ENCODE data around the gene BMPR2. TPM values are rescaled to one million over a fixed set of nuclear protein-coding genes. Genes with fewer than 3 reads are reported as not detected.
"Not testable (repeated sequence)": the region's sequence is repeated elsewhere in the genome, so short reads cannot be mapped to it uniquely, and the experiment has no call there.

BMPR2 gene
- polyA plus RNA-seq (ENCODE audit: insufficient read length in 4 of 4): 10 to 100 TPM; 48.0 to 70.6 (median 67.0) TPM

DNA sequence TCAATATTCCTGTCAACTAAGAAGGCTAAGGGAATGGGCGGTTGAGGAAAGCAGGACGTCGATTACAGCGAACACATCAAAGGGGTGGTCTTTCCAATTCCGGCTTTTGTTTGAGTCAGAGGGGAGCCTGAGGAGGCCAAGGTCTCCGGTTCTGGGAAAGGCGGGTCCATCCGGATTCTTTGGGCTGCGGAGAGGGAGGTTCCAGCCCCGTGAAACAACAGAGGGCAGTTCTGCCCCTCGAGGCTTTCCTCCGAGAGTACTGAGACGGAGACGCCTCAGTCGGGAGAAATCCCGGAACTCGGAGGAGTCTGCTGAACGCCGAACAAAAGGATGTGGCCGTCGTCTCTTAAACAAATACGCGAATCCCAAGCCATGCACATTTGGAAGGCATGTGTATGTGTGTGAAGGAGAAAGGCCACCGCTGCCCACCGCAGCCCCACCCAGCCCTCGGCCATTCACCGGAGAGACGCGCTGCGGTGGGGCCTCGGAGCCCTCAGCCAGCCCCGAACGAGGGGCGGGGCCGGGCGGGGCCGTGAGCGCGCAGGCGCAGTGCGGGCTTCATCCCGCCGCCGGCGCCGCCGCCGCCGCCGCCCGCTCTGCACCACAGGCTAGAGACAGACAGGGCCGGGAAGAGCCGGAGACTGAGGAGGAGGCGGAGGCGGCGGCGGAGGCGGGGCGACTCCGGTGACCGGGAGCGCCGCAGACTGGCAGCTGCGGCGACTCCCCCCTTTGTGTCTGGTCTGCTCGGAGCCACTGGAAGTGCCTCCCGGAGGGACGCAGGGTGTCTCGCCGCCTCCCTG is at the start of gene BMPR2:
TSS of gene BMPR2 (plus strand) at position 719 of the 800 bp plus-strand sequence. CDS start 1,148 bp downstream, outside the sequence.
- peak; percentile 73 to 83 (median 80) for DNase-seq (ENCODE audit: low read depth in 4 of 4, low spot score in 3 of 4)

GRCh38 chr2:202327858-202328257 is 48.3 kb upstream of the BMPR2 start:
- no peak for DNase-seq (ENCODE audit: low read depth in 4 of 4, low spot score in 3 of 4)

DNA sequence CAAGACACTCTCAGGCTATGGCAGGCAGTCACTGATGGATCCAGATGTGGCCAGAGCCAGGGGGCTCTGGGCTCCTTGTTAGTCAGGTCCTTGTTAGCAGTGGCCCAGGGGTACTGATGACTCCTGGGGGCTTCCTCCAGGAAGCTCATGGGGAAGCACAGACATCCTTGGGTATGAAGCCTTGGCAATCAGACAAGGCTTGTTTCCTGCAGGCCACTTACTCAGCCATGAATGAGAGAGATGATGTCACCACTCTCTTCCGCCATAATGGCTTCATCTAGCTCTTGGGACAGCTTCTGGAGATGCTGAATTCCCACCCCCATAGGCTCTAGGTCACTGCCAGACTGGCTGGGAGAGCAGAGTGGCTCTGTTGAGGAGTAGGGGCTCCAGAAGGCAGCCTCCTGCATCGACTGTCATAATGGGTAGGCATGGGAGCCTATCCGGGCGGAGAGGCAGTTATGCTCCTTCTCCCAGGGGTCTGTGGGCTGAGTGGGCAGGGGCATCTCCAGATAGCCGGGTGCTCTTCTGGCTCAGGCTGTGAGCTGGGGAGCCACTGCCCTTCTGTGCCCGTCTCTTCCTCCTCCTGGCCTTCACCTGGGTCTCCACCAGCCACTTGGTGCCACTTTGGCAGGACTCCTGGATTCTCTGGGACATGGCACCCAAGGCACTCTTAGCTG is 40.2 kb upstream of the BMPR2 start:
- no peak for DNase-seq (ENCODE audit: low read depth in 4 of 4, low spot score in 3 of 4)

DNA sequence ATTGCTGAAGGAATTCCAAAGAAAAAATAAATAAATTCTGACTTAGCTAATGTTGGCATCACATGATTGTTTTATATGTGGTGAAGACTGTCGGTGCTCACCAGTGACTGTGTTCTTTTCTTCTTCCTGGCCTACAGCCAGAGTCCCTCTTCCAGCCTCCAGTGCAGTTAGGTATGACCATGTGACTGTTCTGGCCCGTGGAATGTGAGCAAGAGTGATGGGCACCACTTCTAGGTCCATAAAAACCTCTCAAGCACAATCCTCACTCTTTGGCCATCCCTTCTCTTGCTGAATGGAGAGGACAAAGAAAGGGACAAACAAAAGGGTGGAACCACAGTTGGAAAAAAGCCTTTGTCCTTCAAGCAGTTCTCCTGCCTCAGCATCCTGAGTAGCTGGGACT is 39.0 kb upstream of the BMPR2 start:
- DNase-seq (ENCODE audit: low read depth in 4 of 4, low spot score in 3 of 4): no peak

DNA sequence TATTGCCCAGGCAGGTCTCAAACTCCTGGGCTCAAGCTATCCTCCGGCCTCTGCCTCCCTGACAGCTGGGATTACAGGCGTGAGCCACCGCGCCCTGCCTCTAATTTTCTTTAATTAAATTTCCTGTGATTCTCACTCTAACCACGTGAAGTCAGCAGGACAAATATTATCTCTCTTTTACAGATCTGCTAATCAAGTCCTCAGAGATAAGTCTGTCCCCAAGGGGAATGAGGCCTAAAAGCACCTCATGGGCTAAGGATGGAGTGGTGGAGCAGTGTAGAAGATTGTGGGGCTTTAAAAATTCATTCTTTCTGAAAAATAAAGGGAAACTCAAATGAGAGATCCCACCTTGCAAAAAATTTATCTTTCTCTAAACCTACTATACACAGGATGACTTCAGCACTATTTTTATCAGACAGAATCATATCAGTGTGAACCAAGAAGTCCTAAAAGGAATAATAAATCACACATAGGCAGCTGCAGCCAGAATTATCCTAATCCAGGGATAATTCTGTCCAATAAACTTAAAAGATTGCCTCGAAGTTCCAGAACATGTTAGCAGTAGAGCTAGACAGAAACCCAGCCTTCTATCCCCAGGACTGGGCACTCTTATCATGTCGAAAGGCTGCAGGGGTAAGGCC is 38.3 kb upstream of the BMPR2 start:
- no peak for DNase-seq (ENCODE audit: low read depth in 4 of 4, low spot score in 3 of 4)

DNA sequence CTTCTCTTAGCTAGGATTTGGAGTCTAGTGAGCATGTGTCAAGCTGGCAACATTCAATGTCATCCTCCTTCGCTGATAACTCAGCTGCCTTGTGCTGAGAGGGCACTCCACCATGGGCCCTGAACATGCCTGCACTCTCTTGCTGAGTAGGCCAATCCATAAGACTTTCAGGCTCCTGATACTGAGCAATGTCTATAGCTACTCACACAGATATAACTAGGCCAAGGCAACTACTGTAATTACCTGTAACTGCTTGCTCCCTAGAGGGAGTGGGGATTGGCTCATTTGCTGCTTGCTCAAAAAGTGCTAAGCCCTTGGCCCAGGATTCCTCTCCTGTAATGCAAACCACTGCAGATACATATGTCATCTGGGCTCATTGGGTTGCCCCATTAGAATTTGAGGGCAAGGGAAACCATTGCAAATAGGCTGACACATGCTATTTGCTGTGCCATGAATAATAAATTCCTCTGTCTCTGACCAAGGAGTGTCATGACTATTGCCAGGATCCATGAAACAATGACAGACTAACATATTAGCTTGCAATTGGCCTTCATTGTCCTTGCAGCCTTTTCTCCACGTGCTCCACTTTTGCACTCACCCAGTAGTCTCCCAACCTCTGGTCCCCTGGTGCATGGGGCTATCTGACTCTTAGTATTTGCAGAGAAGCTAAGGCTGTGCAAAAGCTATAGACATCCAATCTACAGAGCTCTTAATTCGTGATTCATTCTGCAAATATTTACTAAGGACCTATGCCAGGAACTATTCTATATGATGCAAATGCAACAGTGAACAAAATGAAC is 36.9 kb upstream of the BMPR2 start:
- DNase-seq (ENCODE audit: low read depth in 4 of 4, low spot score in 3 of 4): no peak

GRCh38 chr2:202344178-202344577 is 31.9 kb upstream of the BMPR2 start:
- DNase-seq (ENCODE audit: low read depth in 4 of 4, low spot score in 3 of 4): no peak

DNA sequence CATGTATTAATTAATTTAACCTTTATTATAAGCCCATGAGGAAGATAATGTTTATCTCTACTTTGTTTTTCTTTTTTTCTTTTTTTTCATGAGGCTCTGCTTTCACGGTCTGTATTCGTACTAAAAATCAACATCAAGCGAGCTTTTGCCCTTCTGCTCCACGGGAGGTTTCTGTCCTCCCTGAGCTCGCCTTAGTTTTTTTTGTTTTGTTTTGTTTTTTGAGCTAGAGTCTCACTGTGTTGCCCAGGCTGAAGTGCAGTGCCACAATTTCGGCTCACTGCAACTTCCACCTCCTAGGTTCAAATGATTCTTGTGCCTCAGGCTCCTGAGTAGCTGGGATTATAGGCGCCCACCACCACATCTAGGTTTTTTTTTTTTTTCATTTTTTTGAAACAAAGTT is 29.9 kb upstream of the BMPR2 start:
- no peak for DNase-seq (ENCODE audit: low read depth in 4 of 4, low spot score in 3 of 4)

GRCh38 chr2:202353430-202353829 is 22.7 kb upstream of the BMPR2 start:
- no peak for DNase-seq (ENCODE audit: low read depth in 4 of 4, low spot score in 3 of 4)

DNA sequence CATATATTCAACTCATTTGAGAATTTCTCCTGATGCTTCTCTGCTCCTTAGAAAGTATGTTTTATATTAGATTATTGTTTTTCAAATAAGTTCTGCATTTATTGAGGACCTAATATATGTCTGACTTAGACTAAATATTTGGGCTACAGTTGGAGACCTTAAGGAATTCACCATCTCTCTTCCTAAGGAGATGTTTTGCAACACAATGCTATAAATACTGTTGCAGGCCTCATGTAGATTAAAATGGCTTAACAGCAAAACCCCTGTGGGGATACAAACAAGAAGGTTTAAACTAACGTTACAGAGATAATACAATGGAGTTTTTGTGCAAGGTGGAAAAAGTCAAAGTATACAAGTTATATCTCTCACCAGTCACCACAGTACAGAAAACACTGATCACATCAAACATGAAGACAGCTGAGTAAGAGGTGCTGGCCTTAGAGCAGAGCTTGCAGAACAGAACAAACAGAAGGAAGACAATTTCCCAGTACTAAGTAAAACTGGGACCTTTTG is 20.1 kb upstream of the BMPR2 start:
- no peak for DNase-seq (ENCODE audit: low read depth in 4 of 4, low spot score in 3 of 4)

DNA sequence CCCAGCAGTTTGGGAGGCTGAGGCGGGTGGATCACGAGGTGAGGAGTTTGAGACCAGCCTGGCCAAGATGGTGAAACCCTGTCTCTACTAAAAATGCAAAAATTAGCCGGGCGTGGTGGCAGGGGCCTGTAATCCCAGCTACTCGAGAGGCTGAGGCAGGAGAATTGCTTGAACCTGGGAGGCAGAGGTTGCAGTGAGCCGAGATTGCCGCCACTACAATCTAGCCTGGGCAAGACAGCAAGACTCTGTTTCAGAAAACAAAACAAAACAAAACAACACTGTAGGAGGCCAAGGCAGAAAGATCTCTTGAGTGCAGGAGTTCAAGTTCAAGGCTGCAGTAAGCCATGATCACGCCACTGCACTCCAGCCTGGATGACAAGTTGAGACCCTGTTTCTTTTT is 17.2 kb upstream of the BMPR2 start:
- DNase-seq (ENCODE audit: low read depth in 4 of 4, low spot score in 3 of 4): not testable (repeated sequence)

DNA sequence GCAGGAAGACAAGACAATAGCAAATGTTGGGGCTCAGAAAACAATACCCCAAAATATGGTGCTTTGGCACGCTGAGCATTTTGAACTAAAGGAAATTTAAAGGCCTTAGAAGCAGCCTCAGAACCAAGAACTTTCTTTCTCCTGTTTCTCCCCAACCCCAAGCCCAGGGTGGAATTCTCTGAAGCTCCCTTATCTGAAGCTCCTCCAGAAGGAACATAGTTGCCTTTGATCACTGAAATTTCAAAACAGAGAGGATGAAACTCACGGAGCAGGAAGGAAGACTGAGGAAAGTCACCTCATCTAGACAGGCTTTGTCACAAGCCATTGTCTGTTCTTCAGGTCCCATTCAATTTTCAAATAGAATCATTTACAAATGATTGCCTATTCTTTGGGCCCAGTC is 15.5 kb upstream of the BMPR2 start:
- no peak for DNase-seq (ENCODE audit: low read depth in 4 of 4, low spot score in 3 of 4)

DNA sequence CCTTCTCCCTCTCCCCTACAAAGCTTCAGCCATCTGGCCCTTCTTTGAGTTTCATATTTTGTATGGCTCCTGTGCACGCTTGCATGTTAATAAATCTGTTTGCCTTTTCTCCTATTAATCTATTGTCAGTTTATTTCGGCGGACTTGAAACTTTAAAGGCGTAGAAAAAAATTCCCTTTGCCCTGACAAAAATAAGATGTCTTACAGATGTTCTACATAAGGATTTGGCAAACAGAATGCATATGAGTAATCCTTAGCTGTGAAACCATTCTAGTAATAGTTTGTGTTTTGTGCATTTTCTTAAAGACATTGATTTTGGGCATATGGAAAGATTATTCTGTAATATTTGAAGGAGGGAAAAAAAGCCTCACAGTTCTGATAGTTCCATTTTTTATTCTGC is 15.0 kb upstream of the BMPR2 start:
- no peak for DNase-seq (ENCODE audit: low read depth in 4 of 4, low spot score in 3 of 4)

GRCh38 chr2:202373490-202373889 is 2.6 kb upstream of the BMPR2 start:
- DNase-seq (ENCODE audit: low read depth in 4 of 4, low spot score in 3 of 4): no peak

GRCh38 chr2:202374383-202374782 is 1.7 kb upstream of the BMPR2 start:
- DNase-seq (ENCODE audit: low read depth in 4 of 4, low spot score in 3 of 4): not testable (repeated sequence)

DNA sequence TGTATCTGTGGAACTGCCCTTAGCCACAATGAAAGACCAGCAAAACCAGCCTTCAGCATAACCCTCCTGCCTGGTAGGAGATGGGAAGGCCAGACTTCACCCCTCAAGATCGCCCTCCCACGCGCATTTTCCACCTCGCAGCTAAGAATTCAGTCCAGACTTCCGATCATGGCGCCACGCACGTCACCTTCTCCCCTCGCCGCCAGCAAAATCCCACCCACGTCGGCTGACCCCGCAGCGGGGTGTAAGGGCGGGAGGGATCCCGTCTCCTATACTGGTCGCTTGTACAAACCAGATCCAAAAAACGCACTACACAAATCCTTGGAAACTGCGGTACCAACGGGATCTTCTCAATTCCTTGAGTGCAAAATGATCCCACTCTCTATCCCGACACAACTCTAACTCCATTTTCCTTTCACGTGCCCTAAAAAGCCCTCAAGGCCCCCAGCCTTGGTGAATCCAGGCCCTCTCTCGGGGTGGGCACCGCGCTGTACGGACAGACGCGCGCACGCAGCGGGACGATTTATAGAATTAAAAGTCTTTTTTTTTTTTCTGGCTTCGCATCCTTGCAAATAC is 1.0 kb upstream of the BMPR2 start:
- DNase-seq (ENCODE audit: low read depth in 4 of 4, low spot score in 3 of 4): peak in 3 of 4 donors; percentile 66 to 71 (median 67)

DNA sequence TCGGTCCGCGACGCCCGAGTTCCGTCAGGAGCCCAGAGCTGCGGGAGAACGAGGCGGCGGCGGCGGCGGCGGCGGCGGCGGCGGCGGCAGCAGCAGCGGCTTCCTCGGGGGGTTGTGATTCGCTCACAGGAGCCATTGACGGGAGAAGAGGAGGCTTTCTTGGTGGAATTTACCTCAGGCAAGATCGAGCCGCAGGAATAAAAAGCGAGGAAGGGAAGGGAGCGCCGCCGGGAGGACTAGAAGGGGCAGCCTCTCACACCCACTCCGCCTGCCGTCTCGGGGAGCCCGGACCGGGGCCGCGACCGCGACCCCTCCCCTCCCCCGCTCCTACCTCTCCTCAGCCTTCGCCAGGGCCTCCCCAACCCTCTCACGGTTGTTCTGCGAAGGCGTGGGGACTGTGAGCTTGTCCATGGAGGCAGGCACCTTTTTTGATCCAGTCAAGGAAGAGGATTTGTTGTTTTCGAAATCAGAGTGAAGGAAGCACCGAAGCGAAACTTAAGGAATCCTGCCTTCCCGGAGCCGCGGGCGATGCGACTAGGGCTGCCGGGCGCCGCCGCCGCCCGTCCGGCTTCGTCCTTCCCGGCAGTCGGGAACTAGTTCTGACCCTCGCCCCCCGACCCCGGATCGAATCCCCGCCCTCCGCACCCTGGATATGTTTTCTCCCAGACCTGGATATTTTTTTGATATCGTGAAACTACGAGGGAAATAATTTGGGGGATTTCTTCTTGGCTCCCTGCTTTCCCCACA is 506 bp downstream of the BMPR2 start:
- DNase-seq (ENCODE audit: low read depth in 4 of 4, low spot score in 3 of 4): no peak

DNA sequence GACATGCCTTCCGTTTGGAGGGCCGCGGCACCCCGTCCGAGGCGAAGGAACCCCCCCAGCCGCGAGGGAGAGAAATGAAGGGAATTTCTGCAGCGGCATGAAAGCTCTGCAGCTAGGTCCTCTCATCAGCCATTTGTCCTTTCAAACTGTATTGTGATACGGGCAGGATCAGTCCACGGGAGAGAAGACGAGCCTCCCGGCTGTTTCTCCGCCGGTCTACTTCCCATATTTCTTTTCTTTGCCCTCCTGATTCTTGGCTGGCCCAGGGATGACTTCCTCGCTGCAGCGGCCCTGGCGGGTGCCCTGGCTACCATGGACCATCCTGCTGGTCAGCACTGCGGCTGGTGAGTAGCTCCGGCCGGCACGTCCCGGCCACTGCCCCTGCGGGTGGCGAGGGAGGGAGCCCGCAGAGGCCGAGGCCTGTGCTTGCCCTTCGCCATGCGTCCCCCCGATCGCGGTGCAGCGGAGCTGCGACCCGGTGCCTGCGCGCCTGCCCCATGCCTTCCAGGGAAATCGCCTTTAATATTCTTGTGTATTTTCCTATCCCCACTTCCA is 1.2 kb downstream of the BMPR2 start:
- DNase-seq (ENCODE audit: low read depth in 4 of 4, low spot score in 3 of 4): no peak

GRCh38 chr2:202378001-202378400 is 1.9 kb downstream of the BMPR2 start:
- DNase-seq (ENCODE audit: low read depth in 4 of 4, low spot score in 3 of 4): no peak

Data from left renal pelvis (tissue), 4 donors.